Left cardiac atrium (tissue), 4 donors: ENCODE results near the gene MYO7B. TPM values are rescaled to one million over a fixed set of nuclear protein-coding genes. Genes with fewer than 3 reads are reported as not detected.

Experiments used
- ATAC-seq, 2 donors: fragments of 200-7000 bp; cut with Tn5 transposase; one replicate each; pipeline ENCODE4 v1.9.1; 2020; ENCODE audit warnings: mild to moderate bottlenecking in 2 of 2, moderate library complexity in 2 of 2
- DNase-seq: peaks from one replicate; pipeline ENCODE4 v3.0.0-alpha.2; 2020
- intact Hi-C, 2 donors: fragments of 100-400 bp; cut with DNase I; formaldehyde crosslinking; loops; one replicate each; pipeline versions ENCODE4 v1.14.1 to v1.15.1; 2022 to 2023
- total RNA-seq, 2 donors: library from RNA; stranded (reverse); fragmentation: NEBNext Ultra II Directional; extraction: Animal tissue kit (Norgen Biotek cat#: 25700); gene quantifications; one replicate each; pipeline ENCODE4 v1.2.1, GENCODE V29; 2021
- donor health status: DM: no; HTN: yes; CAD: no.
- donor health status: DM: no; HTN: yes; CAD: no; lungs with severe emphysema.
- donor health status: DM: yes; HTN: yes; CAD: no.
- donor health status: Dilated cardiomyopathy.

The MYO7B gene
- total RNA-seq, 2 donors from 2014 or later = 0.27 to 0.89 TPM

DNA sequence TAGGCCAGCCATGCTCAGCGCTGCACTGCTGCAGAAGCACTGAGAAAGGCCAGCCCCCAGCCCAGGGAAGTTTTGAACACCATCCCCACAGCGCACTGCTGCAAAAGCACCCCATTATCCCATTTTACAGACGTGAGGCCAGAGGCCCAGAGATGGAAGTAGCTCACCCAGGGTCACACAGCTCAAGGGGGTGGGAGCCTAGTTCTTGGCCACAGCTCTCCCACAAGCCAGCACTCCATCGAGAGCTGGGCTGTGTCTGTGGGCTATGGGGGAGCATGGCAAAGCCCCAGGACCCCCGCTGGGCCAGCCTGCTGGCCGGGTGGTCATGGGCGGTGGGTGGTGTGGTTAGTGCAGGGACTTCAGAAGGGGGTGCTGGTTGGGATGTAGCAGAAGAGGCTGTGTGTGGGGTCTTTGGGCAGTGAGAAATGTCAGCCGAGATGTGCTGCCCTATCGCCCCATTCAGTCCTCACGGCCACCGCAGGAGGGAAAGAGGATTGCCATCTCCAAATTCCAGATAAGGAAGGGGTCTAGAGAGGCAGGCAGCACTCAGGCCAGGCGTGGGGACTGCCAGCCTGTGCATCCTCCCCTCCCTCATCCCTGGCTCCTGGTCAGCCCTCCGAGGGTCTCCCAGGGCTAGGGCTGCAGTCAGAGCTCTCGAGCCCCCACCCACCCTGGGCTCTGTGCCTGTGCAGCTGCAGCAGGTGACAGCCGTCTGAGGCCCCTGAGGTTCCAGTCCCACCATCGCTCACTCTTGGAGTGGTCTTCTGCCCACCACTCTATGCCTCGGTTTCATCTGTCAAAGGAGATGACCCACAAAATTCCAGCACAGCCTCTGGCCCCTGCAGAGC lies 93.5 kb downstream of the MYO7B start:
- intact Hi-C loops = no loop called here
- DNase-seq = peak; percentile 27
- ATAC-seq = no peak

DNA sequence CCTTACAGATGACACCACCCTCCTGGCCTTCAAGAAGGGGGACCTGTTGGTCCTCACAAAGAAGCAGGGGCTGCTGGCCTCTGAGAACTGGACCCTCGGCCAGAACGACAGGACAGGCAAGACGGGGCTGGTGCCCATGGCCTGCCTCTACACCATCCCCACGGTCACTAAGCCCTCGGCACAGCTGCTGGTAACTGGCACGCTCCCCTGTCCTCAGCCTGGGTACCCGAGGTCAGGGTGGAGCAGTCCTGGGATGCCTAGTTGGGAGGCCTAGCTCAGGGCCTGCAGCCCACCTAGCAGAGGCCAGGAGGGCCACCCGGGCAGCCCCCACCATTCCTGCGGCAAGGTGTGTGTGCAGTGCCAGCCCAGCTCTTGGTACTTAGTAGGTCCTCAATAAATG lies 94.2 kb downstream of the MYO7B start:
- intact Hi-C loops = no loop called here
- DNase-seq = peak; percentile 22
- ATAC-seq = no peak

DNA sequence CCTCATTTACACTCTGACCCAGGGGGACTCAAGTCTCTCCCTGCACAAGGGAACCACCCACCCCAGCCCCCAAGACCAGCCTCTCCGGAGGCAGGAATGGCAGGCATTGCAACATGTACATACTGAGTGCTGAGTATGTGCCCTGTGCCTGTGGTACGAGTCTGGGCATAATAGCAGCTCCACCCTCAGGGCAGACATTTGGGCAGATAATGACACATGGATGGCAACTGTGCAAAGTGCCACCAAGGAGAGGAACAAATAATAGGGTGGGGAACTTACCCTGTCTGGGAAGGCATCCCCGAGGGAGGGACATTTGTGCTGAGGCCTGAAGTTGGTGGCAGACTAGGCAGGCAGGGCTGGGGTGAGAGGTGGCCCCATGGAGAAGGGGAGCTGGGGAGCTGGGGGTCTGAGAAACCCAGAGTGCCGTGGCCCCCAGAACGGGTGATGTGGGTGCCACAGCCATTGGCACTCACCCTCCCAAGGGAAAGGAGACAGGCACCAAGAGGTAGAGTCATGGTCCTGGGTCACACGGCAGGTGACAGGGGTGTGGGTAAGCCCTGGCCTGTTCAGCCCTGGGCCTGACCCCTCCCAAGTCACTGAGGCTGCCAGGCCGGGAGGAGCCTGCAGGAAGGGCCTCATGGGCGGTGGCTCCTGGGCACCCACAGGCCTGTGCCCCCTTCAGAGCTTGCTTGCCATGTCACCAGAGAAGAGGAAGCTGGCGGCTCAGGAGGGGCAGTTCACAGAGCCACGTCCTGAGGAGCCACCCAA lies 94.8 kb downstream of the MYO7B start:
- no peak for DNase-seq
- ATAC-seq = peak in 1 of 2 donors; percentile 1
- intact Hi-C loops = no loop called here

DNA sequence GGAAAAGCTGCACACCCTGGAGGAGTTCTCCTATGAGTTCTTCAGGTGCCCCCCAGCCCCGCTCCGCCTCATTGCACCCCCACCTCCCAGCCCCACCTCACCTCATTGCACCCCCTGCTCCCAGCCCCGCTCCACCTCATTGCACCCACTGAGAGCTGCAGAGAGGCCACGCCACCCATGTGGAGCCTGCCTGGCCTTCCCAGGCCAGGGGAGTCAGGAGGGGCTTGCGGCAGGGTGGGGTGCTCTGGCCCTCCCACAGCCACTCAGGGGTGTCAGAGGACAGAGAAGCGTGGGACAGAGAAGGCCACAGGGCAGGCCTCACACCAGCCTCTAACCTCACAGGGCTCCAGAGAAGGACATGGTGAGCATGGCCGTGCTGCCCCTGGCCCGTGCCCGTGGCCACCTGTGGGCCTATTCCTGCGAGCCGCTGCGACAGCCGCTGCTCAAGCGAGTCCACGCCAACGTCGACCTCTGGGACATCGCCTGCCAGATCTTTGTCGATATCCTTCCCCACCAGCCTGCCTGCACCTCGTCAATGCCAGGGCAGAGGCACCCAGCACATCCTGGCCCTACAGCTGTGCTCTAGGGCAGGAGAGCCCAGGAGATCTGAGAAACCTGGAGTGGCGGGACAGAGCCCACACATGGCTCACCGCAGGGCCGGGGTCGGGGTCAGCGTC lies 95.5 kb downstream of the MYO7B start:
- DNase-seq = no peak
- intact Hi-C loops = no loop called here

DNA sequence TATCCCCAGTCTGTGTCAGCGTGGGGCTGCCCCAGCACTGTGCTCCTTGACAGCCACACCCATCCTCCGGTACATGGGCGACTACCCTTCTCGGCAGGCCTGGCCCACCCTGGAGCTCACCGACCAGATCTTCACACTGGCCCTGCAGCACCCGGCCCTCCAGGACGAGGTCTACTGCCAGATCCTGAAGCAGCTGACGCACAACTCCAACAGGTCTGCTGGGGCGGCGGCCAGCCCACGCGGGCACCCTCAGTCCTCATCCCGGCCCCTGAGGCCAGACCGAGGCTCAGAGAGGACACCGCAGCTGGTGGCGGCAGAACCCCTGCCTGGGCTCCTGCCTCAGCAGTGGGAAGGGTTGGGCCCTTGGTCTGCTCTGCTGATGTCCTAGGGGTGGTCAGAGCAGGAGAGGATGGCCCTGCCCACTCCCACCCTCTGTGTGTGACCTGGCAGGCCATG lies 96.1 kb downstream of the MYO7B start:
- DNase-seq (no peak), ATAC-seq (peak in 1 of 2 donors; percentile 3)
- intact Hi-C loops = no loop called here

More for the DNA sequence above, 95.5 kb downstream of the MYO7B start:
- ATAC-seq = no peak

DNA sequence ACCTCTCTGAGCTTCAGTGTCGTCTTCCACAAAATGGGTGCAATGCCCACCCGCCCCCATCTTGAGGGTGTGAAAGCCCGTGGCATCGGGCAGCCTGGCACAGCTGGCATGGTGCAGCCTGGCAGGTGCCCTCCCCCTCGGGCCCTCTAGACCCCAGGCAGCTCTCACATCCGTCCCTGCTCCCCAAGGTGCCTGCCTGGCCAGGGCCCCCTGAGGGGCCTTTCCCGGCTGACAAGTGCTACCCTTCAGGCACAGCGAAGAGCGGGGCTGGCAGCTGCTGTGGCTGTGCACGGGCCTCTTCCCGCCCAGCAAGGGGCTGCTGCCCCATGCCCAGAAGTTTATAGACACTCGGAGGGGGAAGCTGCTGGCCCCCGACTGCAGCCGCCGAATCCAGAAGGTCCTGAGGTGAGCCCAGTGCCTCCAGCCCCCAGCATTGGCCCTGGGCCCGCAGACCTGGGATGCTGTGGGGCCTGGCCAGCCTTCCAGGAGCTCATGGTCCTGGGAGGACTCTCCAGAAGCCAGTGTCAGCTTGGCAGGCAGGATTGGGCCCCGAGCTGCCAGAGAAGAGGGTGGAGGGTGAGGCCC lies 96.6 kb downstream of the MYO7B start:
- no peak for ATAC-seq
- intact Hi-C loops = no loop called here
- no peak for DNase-seq

DNA sequence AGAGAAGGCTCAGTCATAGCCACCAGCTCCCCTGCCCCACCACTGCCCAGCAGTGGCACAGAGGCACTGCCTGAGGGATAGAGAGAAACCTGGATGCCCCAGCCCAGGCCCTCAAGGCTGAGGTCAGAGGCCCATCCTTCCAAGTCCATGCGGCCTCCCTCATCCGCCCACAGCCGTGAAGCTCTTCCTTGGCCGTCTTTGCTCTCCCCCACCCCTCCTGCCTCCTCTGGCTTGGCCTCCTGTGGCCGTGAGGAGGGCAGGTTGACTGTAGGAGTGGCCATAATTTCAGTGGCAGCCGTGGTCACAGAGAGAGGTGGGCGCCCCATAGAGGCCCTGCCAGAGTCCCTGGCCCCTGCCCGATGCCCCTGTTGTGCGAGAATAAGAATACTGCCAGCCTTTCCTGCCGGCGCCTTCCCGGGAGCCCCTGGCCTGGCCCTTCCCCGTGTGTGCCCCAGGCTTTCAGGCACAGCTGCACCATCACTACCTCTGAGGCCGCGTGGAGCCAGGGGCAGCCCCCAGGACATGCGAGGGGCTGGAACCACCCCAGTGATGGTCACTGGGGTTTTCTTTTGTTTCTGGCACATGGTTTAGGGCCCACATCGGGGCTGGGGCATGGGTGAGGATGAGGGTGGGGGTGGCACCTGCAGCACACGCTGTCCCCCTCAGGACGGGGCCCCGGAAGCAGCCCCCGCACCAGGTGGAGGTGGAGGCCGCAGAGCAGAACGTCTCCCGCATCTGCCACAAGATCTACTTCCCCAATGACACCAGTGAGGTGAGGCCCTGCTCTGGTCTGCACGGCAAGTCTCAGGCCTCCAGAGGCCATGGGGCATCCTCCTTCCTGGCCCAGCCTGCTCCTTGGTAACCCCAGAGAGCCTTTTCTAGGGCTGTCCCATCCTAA lies 97.4 kb downstream of the MYO7B start:
- ATAC-seq = no peak
- intact Hi-C loops = no loop called here
- DNase-seq = no peak

DNA sequence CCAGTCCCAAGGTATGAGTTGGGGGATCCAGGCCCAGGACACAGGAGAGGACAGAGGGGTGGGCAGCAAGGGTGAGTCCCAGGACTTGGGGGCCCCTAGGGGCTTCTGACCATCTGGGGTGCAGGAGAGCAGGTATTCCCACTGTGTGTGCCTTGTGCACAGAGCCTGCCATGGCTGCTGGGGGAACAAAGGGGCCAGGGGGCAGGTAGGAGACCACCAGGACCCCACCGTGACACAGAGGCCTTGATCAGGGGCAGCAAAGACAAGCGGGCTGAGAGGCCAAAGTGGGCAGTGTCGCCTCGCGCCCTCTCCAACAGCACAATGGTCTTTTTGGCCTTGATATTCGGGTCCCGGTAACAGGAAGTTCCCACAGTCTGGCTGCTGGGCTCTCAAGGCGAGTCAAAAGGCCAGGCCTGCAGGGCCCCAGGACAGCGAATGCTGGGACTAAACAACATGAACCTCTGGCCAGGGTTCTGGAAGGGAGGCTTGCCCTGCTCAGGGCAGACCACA lies 98.1 kb downstream of the MYO7B start:
- intact Hi-C loops = no loop called here
- ATAC-seq = no peak
- DNase-seq = no peak

DNA sequence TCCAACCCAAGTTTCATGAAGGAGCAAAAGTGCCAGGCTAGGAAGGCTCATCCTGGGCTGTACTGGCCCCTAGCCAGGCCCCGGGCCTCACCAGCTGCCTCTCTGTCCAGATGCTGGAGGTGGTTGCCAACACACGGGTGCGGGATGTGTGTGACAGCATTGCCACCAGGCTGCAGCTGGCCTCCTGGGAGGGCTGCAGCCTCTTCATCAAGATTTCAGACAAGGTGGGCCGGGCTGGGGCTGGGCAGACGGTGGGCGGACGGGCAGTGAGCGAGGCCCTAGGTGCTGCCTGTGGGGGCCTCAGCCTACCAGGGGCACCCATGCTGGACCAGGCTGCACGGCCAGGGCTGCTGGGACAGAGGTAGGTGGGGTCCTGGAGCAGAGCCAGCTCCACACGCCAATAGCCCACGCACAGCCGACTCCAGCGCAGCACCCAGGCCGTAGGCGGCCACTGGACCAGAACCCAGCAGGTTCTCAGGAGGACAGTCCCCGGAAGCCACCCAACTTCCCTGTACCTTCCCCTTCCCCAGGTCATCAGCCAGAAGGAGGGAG lies 98.7 kb downstream of the MYO7B start:
- intact Hi-C loops = no loop called here

DNA sequence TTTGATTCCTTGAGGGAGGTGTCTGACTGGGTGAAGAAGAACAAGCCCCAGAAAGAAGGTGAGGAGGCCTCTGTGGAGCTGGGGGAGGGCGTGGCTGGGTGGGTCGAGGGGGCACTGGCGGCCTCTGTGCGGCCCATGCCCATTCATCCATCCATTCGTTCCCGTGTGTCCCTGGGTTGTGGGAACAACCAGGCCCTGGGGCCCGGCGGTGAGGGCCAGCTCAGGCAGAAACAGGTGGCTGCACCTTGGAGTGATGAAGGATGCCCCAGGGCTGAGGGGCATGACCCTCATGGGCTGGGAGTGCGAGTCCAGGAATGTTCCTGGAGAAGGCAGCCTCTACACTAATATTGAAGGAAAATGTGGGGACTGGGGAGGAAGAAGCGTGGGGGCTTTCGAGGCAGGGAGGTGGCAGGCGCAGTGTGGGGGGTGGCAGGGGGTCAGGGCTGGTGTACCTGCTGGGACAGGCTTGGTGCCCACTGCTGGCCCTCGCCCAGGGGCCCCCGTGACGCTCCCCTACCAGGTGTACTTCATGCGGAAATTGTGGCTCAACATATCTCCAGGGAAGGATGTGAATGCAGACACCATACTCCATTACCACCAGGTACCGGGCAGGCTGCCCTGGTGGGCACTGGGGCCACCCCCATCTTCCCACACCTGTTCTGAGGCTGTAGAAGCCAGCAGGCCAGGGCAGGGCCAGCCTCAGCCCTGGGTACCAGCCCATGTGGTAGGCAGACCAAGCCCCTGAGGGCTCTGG lies 99.3 kb downstream of the MYO7B start:
- intact Hi-C loops = no loop called here
- ATAC-seq (no peak), DNase-seq (no peak)

More for the DNA sequence above, 98.7 kb downstream of the MYO7B start:
- DNase-seq = no peak
- peak; percentile 0 to 6 for ATAC-seq

DNA sequence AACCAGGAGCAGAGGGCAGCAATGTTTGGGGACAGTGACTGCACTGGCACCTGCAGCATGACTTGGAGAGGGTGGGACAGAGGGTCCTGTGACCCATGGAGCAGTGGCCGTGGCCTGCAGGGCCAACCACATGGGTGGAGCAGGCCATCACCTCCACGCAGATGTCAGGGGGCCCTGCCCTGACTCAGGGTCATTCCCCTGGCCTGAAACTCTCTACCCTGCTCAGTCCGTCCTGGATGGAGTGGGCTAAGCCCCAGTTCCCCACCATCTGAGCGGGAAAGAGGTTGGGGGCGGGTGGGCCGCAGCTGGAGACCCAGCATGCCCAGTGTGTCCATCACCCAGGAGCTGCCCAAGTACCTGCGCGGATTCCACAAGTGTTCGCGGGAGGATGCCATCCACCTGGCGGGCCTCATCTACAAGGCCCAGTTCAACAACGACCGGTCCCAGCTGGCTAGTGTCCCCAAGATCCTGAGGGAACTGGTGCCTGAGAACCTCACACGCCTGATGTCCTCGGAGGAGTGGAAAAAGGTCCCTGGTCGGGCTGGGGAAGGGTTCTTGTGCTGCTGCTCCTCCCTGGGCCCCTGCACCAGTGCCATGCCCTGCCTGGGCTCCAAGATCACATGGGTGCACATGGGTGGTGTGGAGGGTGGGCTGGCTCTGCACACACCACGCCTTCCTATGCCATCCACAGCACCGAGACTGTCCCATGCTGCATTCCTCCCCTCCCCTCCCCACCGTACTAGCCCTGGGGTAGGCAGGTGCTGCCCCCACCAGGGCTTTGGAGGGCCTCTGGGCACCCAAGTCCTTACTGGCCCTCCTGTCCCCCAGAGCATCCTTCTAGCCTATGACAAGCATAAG lies 100.1 kb downstream of the MYO7B start:
- no peak for ATAC-seq
- DNase-seq = no peak
- intact Hi-C loops = no loop called here

DNA sequence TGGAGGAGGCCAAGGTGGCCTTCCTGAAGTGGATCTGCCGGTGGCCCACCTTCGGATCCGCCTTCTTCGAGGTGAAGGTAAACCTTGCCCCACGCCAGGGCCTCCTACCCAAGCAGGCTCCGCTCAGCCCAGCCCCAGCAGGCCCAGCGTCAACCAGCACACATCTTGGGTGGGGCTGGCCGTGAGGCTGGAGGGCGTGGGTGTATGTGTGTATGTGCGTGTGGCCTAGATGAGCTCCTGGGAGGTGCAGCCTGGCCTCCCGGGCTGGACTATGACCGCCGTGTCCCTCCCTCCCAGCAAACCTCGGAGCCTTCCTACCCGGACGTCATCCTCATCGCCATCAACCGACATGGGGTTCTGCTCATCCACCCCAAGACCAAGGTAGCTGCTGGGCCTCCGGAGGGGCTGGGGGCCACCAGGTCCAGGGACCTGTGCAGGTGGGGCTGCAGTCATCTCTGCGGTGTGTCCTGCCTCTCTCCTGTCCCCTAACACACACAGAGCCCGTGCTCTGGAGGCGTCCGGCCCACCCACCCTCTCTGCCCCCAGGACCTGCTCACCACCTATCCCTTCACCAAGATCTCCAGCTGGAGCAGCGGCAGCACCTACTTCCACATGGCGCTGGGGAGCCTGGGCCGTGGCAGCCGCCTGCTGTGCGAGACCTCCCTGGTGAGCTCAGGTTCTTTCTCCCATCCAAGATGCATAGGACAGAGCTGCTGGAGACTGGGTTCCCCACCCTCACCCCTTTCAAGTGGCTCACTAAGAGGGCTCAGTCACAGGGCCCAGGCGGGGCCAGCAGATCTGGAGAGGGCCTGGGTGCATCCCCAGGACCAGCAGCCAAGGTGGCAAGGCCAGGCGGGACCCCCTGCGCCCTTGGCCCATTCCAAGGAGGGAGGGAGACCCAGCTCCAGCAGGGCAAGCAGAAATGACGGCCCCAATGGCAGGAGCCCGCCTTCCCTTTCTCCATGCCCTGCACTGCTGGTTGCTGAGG lies 101.1 kb downstream of the MYO7B start:
- ATAC-seq (no peak), DNase-seq (no peak)
- intact Hi-C loops = no loop called here

DNA sequence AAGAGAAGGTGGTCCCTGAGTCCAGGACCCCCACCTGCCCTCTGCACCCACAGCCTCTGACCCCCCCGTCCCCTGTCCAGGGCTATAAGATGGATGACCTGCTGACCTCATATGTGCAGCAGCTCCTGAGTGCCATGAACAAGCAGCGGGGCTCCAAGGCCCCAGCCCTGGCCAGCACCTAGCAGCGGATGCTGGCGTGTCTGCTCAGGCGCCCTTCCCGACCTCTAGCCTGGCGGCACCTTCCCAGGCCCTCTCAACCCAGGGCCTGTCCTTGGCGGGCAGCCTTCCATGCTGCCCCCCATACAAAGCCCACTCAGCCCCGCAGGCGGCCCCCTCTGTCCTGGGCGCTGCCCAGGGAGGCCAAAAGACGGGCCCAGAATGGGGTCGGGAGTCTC lies 101.8 kb downstream of the MYO7B start:
- ATAC-seq (peak in 1 of 2 donors; percentile 2), DNase-seq (no peak)
- intact Hi-C loops = no loop called here

DNA sequence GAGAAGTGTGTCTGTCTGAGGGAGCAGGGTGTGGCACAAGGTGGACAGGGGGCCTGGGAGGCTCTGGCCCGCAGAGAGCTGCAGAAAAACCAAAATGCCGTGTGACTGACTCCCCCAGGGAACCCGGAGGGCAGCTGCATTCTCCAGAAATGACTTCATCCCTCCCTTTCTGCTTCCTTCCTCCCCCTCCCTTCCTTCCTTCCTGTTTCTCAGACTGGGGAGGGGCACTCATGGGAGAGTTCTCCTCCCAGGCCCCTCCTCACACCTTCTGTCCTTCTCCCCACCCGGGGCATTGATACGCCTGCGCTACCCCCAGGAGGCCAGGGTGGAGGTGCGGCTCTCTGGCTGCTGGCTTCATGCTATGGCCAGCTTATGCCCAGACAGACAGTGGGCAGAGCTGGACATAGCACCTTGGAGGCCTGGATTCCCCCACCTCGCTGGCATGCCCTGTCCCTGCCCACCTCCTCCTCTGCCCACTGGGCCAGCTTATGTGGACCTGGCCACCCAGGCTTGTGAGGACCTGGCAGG lies 102.3 kb downstream of the MYO7B start:
- DNase-seq (peak; percentile 65), ATAC-seq (peak; percentile 4 to 39)
- intact Hi-C loops = no loop called here
